Natural killer cell treated with Interleukin-12 subunit alpha and Interleukin-12 subunit beta and Interleukin-15 and Interleukin-18, amount 100 ng/mL, for 72 hours (primary cell): Measurements from ENCODE around the gene MYH7B. TPM values are rescaled to one million over a fixed set of nuclear protein-coding genes. Genes with fewer than 3 reads are reported as not detected.

Source experiments
- ATAC-seq, 2 donors: fragments of 150-1000 bp; cut with Tn5 transposase in 1 of 2; sonication (Bioruptor Pico), chemical (Tn5 transposase) in 1 of 2; 2 replicates each; pipeline ENCODE4 v1.10.0; 2021
- DNase-seq: peaks from one replicate; pipeline ENCODE4 v3.0.0; 2022; ENCODE audit warnings: low spot score
- H3K27ac Mint-ChIP-seq, 2 donors: 1 replicate in 1 of 2; 2 replicates in 1 of 2; pipeline ENCODE4 v1.8.0; 2022; ENCODE audit warnings: mixed read lengths in 2 of 2, mild to moderate bottlenecking in 1 of 2, moderate library complexity in 1 of 2
- H3K27me3 Mint-ChIP-seq, 2 donors: 1 replicate in 1 of 2; 2 replicates in 1 of 2; pipeline ENCODE4 v1.8.0; 2022; ENCODE audit warnings: mixed read lengths in 2 of 2
- H3K36me3 Mint-ChIP-seq: one replicate; pipeline ENCODE4 v1.8.0; 2022; ENCODE audit warnings: mixed read lengths
- H3K4me1 Mint-ChIP-seq, 2 donors: 1 replicate in 1 of 2; 2 replicates in 1 of 2; pipeline ENCODE4 v1.8.0; 2022; ENCODE audit warnings: low read depth in 2 of 2, mixed read lengths in 2 of 2, mild to moderate bottlenecking in 1 of 2
- H3K4me3 Mint-ChIP-seq: one replicate; pipeline ENCODE4 v1.8.0; 2022; ENCODE audit warnings: mixed read lengths
- H3K9me3 Mint-ChIP-seq: 2 replicates; pipeline ENCODE4 v1.8.0; 2022; ENCODE audit warnings: mixed read lengths
- total RNA-seq, 2 donors: library from RNA; stranded (reverse); gene quantifications; one replicate each; pipeline ENCODE4 v1.2.3, GENCODE V29; 2022

MYH7B gene
- total RNA-seq, 2 donors from 2014 or later = 0.19 TPM; not detected in 1

- H3K4me3 Mint-ChIP-seq = no peak overlapping the region
- DNase-seq = no peak
- H3K27me3 Mint-ChIP-seq = peaks cover 16 to 21% of the 10 kb centered on the region in 2 donors
- peaks cover 0 to 3% of the 10 kb centered on the region in 2 donors for H3K4me1 Mint-ChIP-seq
- no peak overlapping the region for H3K27ac Mint-ChIP-seq
- no peaks in the 10 kb centered on the region for H3K36me3 Mint-ChIP-seq
- H3K9me3 Mint-ChIP-seq = no peaks in the 10 kb centered on the region
- ATAC-seq = no peak
Measured at GRCh38 chr20:34986311-34987287, 30.9 kb downstream of the MYH7B start.

GRCh38 chr20:34987288-34988190, 31.9 kb downstream of the MYH7B start:
- H3K9me3 Mint-ChIP-seq = no peaks in the 10 kb centered on the region
- H3K27ac Mint-ChIP-seq = no peak overlapping the region
- peaks cover 0 to 3% of the 10 kb centered on the region in 2 donors for H3K4me1 Mint-ChIP-seq
- H3K4me3 Mint-ChIP-seq = no peak overlapping the region
- peaks cover 16 to 17% of the 10 kb centered on the region in 2 donors for H3K27me3 Mint-ChIP-seq
- no peaks in the 10 kb centered on the region for H3K36me3 Mint-ChIP-seq
- DNase-seq = no peak
- ATAC-seq = peak in 1 of 2 donors; percentile 2

DNA sequence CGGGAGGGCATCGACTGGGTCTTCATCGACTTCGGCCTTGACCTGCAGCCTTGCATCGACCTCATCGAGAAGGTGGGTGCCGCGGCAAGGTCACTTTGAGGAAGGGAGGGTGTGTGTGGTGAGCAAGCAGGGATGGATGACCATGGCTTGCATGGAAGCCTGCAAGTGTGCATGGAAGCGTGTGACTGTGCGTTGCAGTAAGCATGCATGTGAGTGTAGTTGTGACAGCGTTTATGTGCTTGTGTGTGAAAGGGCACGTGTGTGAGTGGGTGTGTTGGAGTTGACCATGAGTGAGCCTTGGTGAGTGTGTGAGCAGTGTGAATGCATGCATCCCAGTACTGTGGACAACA, 32.5 kb downstream of the MYH7B start:
- DNase-seq (no peak), ATAC-seq (no peak)
- no peak overlapping the region for H3K4me3 Mint-ChIP-seq
- peaks cover 0 to 3% of the 10 kb centered on the region in 2 donors for H3K4me1 Mint-ChIP-seq
- H3K27me3 Mint-ChIP-seq = peaks cover 11 to 15% of the 10 kb centered on the region in 2 donors
- H3K9me3 Mint-ChIP-seq = no peaks in the 10 kb centered on the region
- H3K27ac Mint-ChIP-seq = no peak overlapping the region
- H3K36me3 Mint-ChIP-seq = no peaks in the 10 kb centered on the region

- Mint-ChIP-seq H3K27ac (no peak overlapping the region), H3K27me3 (peaks cover 8% of the 10 kb centered on the region in 2 donors), H3K4me1 (peaks cover 0 to 3% of the 10 kb centered on the region in 2 donors), H3K9me3 (no peaks in the 10 kb centered on the region), H3K4me3 (no peak overlapping the region), H3K36me3 (no peaks in the 10 kb centered on the region)
- DNase-seq (no peak), ATAC-seq (no peak)
Measured at GRCh38 chr20:34989118-34989517, 33.5 kb downstream of the MYH7B start.

GRCh38 chr20:34989670-34990069, 34.0 kb downstream of the MYH7B start:
- no peak for DNase-seq
- peaks cover 0 to 3% of the 10 kb centered on the region in 2 donors for H3K4me1 Mint-ChIP-seq
- H3K4me3 Mint-ChIP-seq = no peak overlapping the region
- peaks cover 8% of the 10 kb centered on the region in 2 donors for H3K27me3 Mint-ChIP-seq
- H3K36me3 Mint-ChIP-seq = no peaks in the 10 kb centered on the region
- no peaks in the 10 kb centered on the region for H3K9me3 Mint-ChIP-seq
- no peak overlapping the region for H3K27ac Mint-ChIP-seq
- ATAC-seq = no peak

- H3K27me3 Mint-ChIP-seq = peaks cover 5 to 8% of the 10 kb centered on the region in 2 donors
- H3K4me3 Mint-ChIP-seq = no peak overlapping the region
- no peak overlapping the region for H3K27ac Mint-ChIP-seq
- no peaks in the 10 kb centered on the region for H3K9me3 Mint-ChIP-seq
- H3K4me1 Mint-ChIP-seq = peaks cover 0 to 2% of the 10 kb centered on the region in 2 donors
- H3K36me3 Mint-ChIP-seq = no peaks in the 10 kb centered on the region
- no peak for DNase-seq
- ATAC-seq = no peak
Measured at GRCh38 chr20:34990231-34990630, 34.6 kb downstream of the MYH7B start.

DNA sequence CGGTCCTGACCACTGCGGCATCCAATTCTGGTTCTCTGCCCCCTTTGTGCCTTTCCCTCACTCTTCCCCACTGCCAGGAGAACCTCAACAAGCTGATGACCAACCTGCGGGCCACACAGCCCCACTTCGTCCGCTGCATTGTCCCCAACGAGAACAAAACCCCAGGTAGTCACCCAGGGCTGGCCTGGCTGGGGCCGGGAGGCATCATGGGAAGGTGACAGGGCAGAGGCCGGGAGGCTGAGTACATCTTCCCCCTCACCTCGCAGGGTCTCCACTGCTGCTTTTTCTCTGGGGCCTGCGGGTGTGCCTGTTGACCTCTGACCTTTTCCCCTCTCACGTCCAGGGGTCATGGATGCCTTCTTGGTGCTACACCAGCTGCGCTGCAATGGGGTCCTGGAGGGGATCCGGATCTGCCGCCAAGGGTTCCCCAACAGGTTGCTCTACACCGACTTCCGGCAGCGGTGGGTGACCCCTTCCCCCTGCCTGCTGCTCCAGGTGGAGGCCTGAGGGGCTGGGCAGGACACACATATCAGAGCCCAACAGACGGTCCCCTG, 35.1 kb downstream of the MYH7B start:
- Mint-ChIP-seq H3K4me3 (no peak overlapping the region), H3K36me3 (no peaks in the 10 kb centered on the region), H3K4me1 (no peaks in the 10 kb centered on the region), H3K9me3 (no peaks in the 10 kb centered on the region), H3K27ac (no peak overlapping the region), H3K27me3 (peaks cover 2 to 3% of the 10 kb centered on the region in 2 donors)
- no peak for DNase-seq
- ATAC-seq = no peak

DNA sequence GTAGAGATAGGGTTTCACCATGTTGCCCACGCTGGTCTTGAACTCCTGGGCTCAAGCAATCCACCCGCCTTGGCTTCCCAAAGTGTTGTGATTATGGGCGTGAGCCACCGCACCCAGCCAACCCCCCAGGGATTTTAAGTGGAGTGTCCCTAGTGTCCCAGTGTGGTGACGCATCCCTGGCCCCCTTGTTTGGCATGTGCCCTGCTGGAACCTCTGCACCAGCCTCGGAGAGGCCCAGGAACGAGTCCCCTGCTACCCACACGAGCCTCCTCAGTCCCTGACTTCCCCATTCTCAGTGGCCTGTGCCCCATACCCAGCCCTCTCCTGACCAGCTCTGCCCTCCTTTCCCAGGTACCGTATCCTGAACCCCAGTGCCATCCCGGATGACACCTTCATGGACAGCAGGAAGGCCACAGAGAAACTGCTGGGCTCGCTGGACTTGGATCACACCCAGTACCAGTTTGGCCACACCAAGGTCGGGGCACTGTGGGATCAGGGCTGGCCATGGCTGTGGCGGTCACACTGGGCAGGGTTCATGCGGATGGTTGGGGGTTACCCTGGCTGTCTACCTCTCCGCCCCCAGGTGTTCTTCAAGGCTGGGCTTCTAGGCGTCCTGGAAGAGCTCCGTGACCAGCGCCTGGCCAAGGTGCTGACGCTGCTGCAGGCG, 37.2 kb downstream of the MYH7B start:
- no peak overlapping the region for H3K27ac Mint-ChIP-seq
- no peaks in the 10 kb centered on the region for H3K36me3 Mint-ChIP-seq
- H3K9me3 Mint-ChIP-seq = no peaks in the 10 kb centered on the region
- no peak overlapping the region for H3K4me3 Mint-ChIP-seq
- peaks cover 3 to 4% of the 10 kb centered on the region in 2 donors for H3K4me1 Mint-ChIP-seq
- no peaks in the 10 kb centered on the region for H3K27me3 Mint-ChIP-seq
- no peak for ATAC-seq
- no peak for DNase-seq

- Mint-ChIP-seq H3K4me1 (peaks cover 5 to 8% of the 10 kb centered on the region in 2 donors), H3K36me3 (no peaks in the 10 kb centered on the region), H3K27ac (no peak overlapping the region), H3K4me3 (no peak overlapping the region), H3K9me3 (no peaks in the 10 kb centered on the region), H3K27me3 (no peaks in the 10 kb centered on the region)
- ATAC-seq (no peak), DNase-seq (no peak)
Measured at GRCh38 chr20:34993941-34994508, 38.4 kb downstream of the MYH7B start.

DNA sequence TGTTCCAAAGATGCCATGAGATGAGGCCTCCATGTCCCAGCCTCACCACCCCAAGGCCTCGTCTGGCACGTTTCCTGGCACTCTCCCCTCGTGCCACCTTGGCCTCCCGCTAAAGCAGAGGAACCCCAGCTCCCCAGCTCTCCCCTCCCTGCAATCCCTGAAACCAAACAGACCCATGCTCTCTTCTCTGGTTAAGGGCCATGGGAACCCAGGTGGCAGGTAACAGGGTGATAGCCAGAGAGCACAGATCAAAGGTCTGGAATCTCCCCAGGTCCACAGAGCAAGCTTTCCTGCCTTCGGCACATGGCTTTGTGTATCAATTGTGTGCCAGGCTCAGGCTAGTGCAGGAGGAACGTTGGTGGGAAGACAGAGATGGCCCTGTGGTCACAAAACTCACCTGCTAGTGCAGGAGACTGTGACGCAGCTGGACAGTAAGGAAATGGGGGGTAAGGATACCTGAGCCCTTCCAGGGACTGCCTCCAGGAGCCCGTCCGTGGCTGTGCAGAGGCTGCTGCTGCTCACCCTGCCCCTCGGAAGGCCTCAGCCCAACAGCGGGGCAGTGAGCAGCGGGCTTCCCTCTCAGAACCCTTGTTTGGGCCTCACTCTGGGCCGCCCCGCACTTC, 39.0 kb downstream of the MYH7B start:
- DNase-seq (no peak), ATAC-seq (no peak)
- no peaks in the 10 kb centered on the region for H3K9me3 Mint-ChIP-seq
- no peak overlapping the region for H3K27ac Mint-ChIP-seq
- peaks cover 5 to 8% of the 10 kb centered on the region in 2 donors for H3K4me1 Mint-ChIP-seq
- H3K36me3 Mint-ChIP-seq = no peaks in the 10 kb centered on the region
- no peak overlapping the region for H3K4me3 Mint-ChIP-seq
- no peaks in the 10 kb centered on the region for H3K27me3 Mint-ChIP-seq

DNA sequence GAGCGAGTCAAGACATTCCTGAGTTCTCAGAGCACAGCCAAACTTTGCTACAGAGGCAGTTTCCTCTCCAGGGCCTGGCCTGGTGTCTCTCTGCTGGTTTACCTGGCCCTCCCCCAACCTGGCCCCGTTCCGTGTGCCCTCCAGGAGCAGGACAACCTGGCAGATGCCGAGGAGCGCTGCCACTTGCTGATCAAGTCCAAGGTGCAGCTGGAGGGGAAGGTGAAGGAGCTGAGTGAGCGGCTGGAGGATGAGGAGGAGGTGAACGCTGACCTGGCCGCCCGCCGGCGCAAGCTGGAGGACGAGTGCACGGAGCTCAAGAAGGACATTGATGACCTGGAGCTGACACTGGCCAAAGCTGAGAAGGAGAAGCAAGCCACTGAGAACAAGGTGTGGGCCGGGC, 39.5 kb downstream of the MYH7B start:
- Mint-ChIP-seq H3K27me3 (no peaks in the 10 kb centered on the region), H3K9me3 (no peaks in the 10 kb centered on the region)
- ATAC-seq = no peak

GRCh38 chr20:34995696-34996095, 40.0 kb downstream of the MYH7B start:
- H3K4me1 Mint-ChIP-seq = peaks cover 5 to 8% of the 10 kb centered on the region in 2 donors
- H3K36me3 Mint-ChIP-seq = no peaks in the 10 kb centered on the region
- ATAC-seq (no peak), DNase-seq (no peak)
- no peaks in the 10 kb centered on the region for H3K9me3 Mint-ChIP-seq
- H3K27me3 Mint-ChIP-seq = no peaks in the 10 kb centered on the region
- no peak overlapping the region for H3K27ac Mint-ChIP-seq
- no peak overlapping the region for H3K4me3 Mint-ChIP-seq

More for the DNA sequence above, 39.5 kb downstream of the MYH7B start:
- no peaks in the 10 kb centered on the region for H3K36me3 Mint-ChIP-seq
- H3K27ac Mint-ChIP-seq = no peak overlapping the region
- H3K4me1 Mint-ChIP-seq = peaks cover 5 to 8% of the 10 kb centered on the region in 2 donors
- no peak overlapping the region for H3K4me3 Mint-ChIP-seq
- no peak for DNase-seq
